Duodenal mucosa (tissue), 2 donors: ENCODE measurements around the gene ABI3BP.

Experiments
- H3K27ac ChIP-seq: one replicate; pipeline ENCODE4 v1.7.0; 2013; ENCODE audit warnings: low read depth, low read length
- H3K27me3 ChIP-seq, 2 donors: one replicate each; pipeline ENCODE4 v1.7.0; 2013; ENCODE audit warnings: low read length in 2 of 2, control low read depth in 1 of 2; ENCODE audit not compliant: insufficient read depth in 2 of 2, control insufficient read depth in 1 of 2
- H3K36me3 ChIP-seq, 2 donors: one replicate each; pipeline ENCODE4 v1.7.0; 2013; ENCODE audit warnings: low read length in 2 of 2, control low read depth in 1 of 2; ENCODE audit not compliant: insufficient read depth in 2 of 2, control insufficient read depth in 1 of 2
- H3K4me1 ChIP-seq, 2 donors: one replicate each; pipeline ENCODE4 v1.7.0; 2013; ENCODE audit warnings: low read length in 2 of 2, control low read depth in 1 of 2; ENCODE audit not compliant: insufficient read depth in 2 of 2, control insufficient read depth in 1 of 2
- H3K4me3 ChIP-seq, 2 donors: one replicate each; pipeline ENCODE4 v1.7.0; 2013; ENCODE audit warnings: low read length in 2 of 2, low read depth in 1 of 2
- H3K9ac ChIP-seq, 2 donors: one replicate each; pipeline ENCODE4 v1.7.0; 2013; ENCODE audit warnings: low read length in 2 of 2, low read depth in 1 of 2
- H3K9me3 ChIP-seq, 2 donors: one replicate each; pipeline ENCODE4 v1.7.0; 2013; ENCODE audit warnings: low read length in 2 of 2, control low read depth in 1 of 2; ENCODE audit not compliant: control insufficient read depth in 1 of 2

Gene ABI3BP

DNA sequence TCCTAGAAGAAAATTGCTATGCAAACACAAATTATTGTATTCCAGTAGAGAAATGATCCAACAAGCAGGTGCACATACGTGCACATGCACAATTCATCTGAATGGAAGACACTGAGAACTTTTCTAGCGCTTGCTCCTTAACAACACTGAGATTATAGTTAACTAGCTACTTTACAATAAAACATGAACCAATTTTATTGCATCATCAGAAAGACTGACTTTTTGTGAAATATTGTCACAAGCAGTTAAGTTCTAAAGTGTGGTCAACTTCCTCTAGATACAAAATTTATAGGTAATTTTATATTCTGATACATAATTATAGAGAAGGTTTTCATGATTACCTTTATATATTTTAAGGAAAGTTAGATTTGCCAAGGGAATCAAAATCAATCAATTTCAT is 135.4 kb downstream of the ABI3BP start:
- no peak overlapping the region for H3K27ac ChIP-seq
- H3K27me3 ChIP-seq, result no peaks in the 10 kb centered on the region
- H3K9ac ChIP-seq, result no peak overlapping the region
- H3K36me3 ChIP-seq, result no peaks in the 10 kb centered on the region
- no peaks in the 10 kb centered on the region for H3K9me3 ChIP-seq
- no peaks in the 10 kb centered on the region for H3K4me1 ChIP-seq
- no peak overlapping the region for H3K4me3 ChIP-seq

DNA sequence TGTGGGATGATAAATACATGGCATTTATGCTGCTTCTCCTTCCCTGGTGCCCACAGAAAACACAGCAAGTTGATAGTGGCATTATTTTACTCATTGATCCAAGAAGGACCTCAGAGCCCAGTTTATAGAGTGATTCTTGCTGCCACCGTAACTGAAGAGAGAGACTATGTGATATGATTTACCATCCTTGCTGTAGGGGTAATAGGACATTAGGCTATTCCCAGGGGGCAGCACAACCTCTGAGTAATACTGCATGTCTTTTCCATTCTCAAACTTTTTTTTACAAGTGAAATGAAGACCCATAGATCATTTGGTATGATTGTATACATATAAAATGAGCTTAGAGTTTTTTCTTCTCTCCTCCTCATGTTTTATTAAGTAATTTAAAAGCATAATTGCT is 136.4 kb downstream of the ABI3BP start:
- H3K9ac ChIP-seq, result no peak overlapping the region
- no peaks in the 10 kb centered on the region for H3K9me3 ChIP-seq
- H3K4me3 ChIP-seq, result no peak overlapping the region
- no peaks in the 10 kb centered on the region for H3K4me1 ChIP-seq
- H3K27me3 ChIP-seq, result no peaks in the 10 kb centered on the region
- no peaks in the 10 kb centered on the region for H3K36me3 ChIP-seq
- no peak overlapping the region for H3K27ac ChIP-seq

DNA sequence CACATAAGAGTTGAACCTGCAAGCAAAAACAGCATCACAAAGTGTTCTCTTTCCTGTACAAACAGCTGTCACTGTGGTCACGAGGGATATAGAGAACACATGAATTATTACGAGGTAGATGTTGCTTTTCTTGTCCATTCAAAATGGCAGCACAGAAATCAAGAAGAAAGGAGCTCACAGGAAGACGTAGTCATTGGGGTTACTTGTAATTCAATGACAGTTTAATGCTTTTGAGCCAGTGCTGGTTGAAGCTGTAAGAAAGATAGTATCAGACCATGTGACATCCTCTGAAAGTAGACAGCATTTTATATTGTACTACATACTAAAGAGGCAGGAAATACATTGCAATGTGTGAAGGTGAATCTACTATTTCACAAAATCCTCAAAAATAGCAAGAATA is 140.4 kb downstream of the ABI3BP start:
- Histone ChIP-seq H3K9ac (no peak overlapping the region), H3K27ac (no peak overlapping the region), H3K9me3 (no peaks in the 10 kb centered on the region), H3K27me3 (no peaks in the 10 kb centered on the region), H3K4me1 (no peaks in the 10 kb centered on the region), H3K4me3 (no peak overlapping the region), H3K36me3 (no peaks in the 10 kb centered on the region)

DNA sequence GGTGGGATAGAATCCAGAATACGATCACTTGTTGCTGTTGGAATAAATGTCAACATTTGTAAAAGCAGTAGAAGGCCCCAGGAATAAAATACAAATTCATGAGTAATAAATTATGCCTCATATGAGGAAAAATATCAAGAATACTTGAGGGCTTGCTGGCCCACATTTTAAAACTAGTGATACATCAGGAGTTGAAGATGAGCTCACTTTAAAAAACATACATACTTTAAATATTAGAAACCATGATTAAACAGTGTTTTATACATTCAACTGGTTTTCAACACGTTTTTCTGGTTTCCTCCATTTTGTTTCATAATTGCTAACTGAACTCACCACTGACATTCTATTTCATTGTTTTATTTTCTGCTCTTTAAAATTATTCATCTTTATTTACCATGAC is 142.5 kb downstream of the ABI3BP start:
- Histone ChIP-seq H3K27ac (no peak overlapping the region), H3K27me3 (no peaks in the 10 kb centered on the region), H3K9me3 (no peaks in the 10 kb centered on the region), H3K4me1 (no peaks in the 10 kb centered on the region), H3K9ac (no peak overlapping the region), H3K36me3 (no peaks in the 10 kb centered on the region), H3K4me3 (no peak overlapping the region)

DNA sequence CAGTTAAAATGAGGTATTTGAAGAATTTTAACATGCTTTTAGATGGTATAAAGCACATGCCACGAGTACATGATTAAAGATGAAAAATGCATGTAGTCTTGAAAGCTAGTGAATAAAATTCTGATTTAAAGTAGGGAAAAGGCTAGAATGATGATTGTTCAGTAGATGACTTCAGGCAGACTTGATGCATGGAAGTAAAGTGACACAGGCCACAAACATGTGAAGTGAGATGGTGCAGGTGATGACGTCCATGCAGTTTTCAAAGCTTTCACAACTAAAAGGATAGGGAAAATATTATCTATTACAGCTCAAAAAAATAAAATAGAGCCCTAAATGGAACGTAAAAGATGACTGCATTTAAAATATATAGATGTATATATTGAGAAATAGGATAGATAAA is 143.1 kb downstream of the ABI3BP start:
- H3K4me1 ChIP-seq, result no peaks in the 10 kb centered on the region
- no peak overlapping the region for H3K9ac ChIP-seq
- no peaks in the 10 kb centered on the region for H3K9me3 ChIP-seq
- H3K27me3 ChIP-seq, result no peaks in the 10 kb centered on the region
- no peak overlapping the region for H3K27ac ChIP-seq
- no peak overlapping the region for H3K4me3 ChIP-seq
- no peaks in the 10 kb centered on the region for H3K36me3 ChIP-seq

DNA sequence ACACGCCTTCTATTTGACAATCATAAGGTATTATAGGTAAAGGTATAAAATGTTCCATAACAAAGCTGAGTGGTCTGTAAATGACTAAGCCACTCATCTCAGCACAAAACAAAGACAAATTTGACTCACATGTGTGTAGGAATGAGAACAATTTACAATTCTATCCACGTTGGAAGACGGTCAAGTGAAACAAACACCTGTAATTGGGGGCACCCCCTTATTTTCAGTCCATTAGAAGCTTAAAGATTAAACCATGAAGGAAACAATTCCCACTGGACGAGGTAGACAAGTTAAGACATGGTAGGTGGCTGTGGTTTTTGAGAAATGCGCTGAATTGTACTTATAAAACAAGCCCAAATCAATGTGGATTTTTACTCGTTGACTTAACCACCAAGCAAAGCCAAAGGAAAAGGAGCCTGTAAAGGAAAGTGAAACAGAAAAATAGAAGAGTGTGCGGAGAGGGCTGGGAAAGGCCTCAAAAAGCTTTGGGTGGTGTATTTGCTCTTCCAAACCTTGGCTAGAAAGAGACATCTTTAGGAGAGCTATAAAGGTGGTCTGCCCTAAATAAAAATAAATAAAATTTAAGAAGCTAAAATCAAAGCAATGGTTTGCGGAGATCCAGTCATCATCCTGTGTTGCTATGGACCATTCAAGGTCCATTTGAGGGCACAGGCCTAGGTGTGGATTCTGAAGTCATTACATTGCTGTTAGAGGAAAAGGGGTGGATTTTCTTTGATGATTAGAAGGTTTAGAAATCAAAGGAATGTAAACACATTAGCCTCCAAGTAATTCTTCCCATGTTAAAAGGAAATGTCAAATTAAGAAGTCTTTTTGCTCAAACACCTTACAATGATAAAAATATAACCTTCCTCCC is 148.9 kb downstream of the ABI3BP start:
- H3K4me1 ChIP-seq, result no peaks in the 10 kb centered on the region
- H3K27me3 ChIP-seq, result no peaks in the 10 kb centered on the region
- H3K27ac ChIP-seq, result no peak overlapping the region
- H3K4me3 ChIP-seq, result no peak overlapping the region
- no peaks in the 10 kb centered on the region for H3K9me3 ChIP-seq
- H3K36me3 ChIP-seq, result no peaks in the 10 kb centered on the region
- no peak overlapping the region for H3K9ac ChIP-seq

DNA sequence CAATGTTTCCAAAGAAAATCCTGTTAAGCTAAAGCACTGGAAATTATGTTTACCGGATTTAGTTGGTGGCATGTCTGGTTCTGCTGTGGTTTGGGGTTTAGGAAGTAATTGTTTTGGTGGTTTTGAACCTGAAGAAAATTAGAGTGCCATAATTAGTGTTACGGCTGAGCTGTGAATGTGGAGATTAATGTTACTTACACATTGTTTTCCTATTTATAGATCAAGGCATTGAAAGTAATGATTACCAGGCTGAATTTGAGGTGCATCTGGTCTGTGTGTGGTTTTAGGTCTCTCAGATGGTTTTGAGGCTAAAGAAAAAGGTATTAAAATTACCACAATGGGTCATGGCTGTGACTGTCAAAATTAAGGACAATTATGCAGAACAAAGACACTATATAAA is 155.1 kb downstream of the ABI3BP start:
- Histone ChIP-seq H3K9me3 (no peaks in the 10 kb centered on the region), H3K36me3 (no peaks in the 10 kb centered on the region), H3K4me1 (no peaks in the 10 kb centered on the region), H3K27ac (no peak overlapping the region), H3K9ac (no peak overlapping the region), H3K4me3 (no peak overlapping the region), H3K27me3 (no peaks in the 10 kb centered on the region)

DNA sequence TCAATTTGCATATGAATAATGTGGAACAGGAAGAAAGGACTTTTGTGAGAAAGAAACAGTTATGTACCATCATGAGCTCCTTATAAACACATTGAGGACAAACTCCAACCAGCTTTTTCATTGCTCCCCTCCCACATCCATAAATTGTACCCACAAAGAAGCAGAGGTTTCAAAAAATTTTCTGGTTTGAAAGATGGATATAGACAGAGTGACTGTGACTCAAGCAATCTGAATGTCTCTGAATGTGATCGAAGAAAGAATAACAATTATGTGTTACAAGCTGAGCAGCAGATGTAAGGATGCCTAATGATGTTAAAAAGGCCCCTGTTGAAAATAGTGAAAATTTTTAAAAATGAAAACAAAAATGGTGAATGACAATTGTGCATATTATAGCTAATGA is 156.6 kb downstream of the ABI3BP start:
- Histone ChIP-seq H3K4me1 (no peaks in the 10 kb centered on the region), H3K27ac (no peak overlapping the region), H3K27me3 (no peaks in the 10 kb centered on the region), H3K9ac (no peak overlapping the region), H3K4me3 (no peak overlapping the region), H3K9me3 (no peaks in the 10 kb centered on the region), H3K36me3 (no peaks in the 10 kb centered on the region)

DNA sequence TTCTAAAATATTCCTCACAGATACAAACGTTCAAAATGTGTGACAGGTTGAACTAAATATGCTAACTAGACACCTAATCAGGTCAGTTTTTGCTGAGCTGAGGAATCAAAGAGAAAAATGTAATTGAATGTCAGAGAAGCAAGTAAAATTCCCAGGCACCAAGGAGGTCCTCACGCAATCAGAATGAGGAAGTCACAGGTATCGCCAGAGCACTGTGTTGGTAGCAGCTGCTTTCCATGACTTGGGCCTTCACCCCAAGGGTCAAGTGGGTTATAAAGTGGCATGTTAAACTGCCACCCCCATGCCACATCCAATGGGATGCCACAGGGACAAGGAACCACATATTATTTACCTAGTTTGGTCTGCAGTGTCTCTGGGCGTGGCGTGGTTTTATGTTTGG is 158.9 kb downstream of the ABI3BP start:
- Histone ChIP-seq H3K4me1 (no peaks in the 10 kb centered on the region), H3K27ac (no peak overlapping the region), H3K36me3 (no peaks in the 10 kb centered on the region), H3K4me3 (no peak overlapping the region), H3K9ac (no peak overlapping the region), H3K9me3 (no peaks in the 10 kb centered on the region), H3K27me3 (no peaks in the 10 kb centered on the region)

DNA sequence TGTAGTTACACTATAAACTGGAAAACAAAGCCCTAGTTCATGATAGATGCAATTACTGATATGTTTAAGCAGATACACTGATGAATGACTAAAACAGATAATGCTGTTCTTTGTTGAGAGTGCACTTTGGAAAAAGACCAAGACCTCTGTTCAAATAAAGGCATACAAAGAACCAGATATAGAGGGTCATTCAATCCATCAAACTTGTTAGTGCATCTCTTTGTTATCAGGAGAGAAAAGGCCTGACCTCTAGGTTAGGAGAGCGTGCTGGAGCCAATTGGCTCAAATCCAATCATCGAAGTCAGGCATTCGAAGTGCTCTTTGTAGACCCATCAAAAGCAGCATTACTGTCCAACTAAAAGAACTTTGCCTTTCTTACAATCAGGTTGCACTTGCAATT is 159.7 kb downstream of the ABI3BP start:
- H3K4me1 ChIP-seq, result no peaks in the 10 kb centered on the region
- H3K9ac ChIP-seq, result no peak overlapping the region
- no peak overlapping the region for H3K4me3 ChIP-seq
- H3K9me3 ChIP-seq, result no peaks in the 10 kb centered on the region
- no peaks in the 10 kb centered on the region for H3K27me3 ChIP-seq
- H3K36me3 ChIP-seq, result no peaks in the 10 kb centered on the region
- H3K27ac ChIP-seq, result no peak overlapping the region
